SU-DHL-6 (cell line): Measurements from ENCODE around the gene BLOC1S5.

Experiments used
- CTCF ChIP-seq: fragments of 200-600 bp; sonication (generic); IDR thresholded peaks from one replicate; pipeline ENCODE4 v1.5.1; 2017; ENCODE audit warnings: antibody characterized with exemption, mild to moderate bottlenecking, low read length, moderate library complexity; ENCODE audit not compliant: insufficient read depth, poor library complexity, severe bottlenecking
- EZH2phosphoT487 ChIP-seq: fragments of 200-600 bp; sonication (generic), shearing (Covaris generic); conservative IDR thresholded peaks from 2 replicates; pipeline ENCODE4 v1.6.1; 2018; ENCODE audit warnings: mild to moderate bottlenecking, antibody characterized with exemption, low read length, moderate library complexity, mixed read lengths

GRCh38 chr6:8105791-8106190 is 41.6 kb upstream of the BLOC1S5 start:
- TF ChIP-seq CTCF: no peak
- TF ChIP-seq EZH2phosphoT487: no peak
